ENCODE measurements around the gene WDFY4.

The WDFY4 gene

DNA sequence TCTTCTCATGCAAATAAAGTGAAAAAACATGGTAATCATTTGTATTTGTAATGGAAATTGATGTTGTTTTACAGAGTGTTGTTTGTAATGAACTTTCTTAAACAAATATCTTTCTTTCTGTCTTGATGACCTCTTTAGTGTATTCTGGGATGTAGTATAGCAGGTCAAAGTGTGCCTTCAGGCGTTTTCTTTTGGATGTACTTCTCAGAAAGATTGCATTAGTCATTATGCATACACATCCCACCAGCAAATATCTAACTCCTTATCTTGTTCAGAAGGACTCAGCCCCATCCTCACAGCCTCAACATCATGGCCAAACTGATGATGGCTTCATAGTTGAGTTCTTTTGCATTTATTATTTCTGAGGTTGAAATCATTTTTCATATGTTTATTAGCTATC, 130.3 kb downstream of the WDFY4 start:
- TF ChIP-seq ZNF596 (tag by site-specific recombination; IDR thresholded peaks at IDR 0.05), result no peak
- no peak for TF ChIP-seq ZFP41 (tag by site-specific recombination; IDR thresholded peaks at IDR 0.05; ENCODE audit: borderline replicate concordance)
- no peak for TF ChIP-seq KLF7 (tag by site-specific recombination; IDR thresholded peaks at IDR 0.05; ENCODE audit: borderline replicate concordance)
- no peak for TF ChIP-seq ZNF521 (tag by site-specific recombination; IDR thresholded peaks at IDR 0.05)
- no peak for TF ChIP-seq ZSCAN16 (tag by site-specific recombination; IDR thresholded peaks at IDR 0.05)
- TF ChIP-seq, protein P1, sequence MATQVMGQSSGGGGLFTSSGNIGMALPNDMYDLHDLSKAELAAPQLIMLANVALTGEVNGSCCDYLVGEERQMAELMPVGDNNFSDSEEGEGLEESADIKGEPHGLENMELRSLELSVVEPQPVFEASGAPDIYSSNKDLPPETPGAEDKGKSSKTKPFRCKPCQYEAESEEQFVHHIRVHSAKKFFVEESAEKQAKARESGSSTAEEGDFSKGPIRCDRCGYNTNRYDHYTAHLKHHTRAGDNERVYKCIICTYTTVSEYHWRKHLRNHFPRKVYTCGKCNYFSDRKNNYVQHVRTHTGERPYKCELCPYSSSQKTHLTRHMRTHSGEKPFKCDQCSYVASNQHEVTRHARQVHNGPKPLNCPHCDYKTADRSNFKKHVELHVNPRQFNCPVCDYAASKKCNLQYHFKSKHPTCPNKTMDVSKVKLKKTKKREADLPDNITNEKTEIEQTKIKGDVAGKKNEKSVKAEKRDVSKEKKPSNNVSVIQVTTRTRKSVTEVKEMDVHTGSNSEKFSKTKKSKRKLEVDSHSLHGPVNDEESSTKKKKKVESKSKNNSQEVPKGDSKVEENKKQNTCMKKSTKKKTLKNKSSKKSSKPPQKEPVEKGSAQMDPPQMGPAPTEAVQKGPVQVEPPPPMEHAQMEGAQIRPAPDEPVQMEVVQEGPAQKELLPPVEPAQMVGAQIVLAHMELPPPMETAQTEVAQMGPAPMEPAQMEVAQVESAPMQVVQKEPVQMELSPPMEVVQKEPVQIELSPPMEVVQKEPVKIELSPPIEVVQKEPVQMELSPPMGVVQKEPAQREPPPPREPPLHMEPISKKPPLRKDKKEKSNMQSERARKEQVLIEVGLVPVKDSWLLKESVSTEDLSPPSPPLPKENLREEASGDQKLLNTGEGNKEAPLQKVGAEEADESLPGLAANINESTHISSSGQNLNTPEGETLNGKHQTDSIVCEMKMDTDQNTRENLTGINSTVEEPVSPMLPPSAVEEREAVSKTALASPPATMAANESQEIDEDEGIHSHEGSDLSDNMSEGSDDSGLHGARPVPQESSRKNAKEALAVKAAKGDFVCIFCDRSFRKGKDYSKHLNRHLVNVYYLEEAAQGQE (tag by site-specific recombination; IDR thresholded peaks at IDR 0.05), result no peak
- TF ChIP-seq SALL2 (tag by site-specific recombination; IDR thresholded peaks at IDR 0.05; ENCODE audit: borderline replicate concordance), result no peak
- TF ChIP-seq, protein P2, sequence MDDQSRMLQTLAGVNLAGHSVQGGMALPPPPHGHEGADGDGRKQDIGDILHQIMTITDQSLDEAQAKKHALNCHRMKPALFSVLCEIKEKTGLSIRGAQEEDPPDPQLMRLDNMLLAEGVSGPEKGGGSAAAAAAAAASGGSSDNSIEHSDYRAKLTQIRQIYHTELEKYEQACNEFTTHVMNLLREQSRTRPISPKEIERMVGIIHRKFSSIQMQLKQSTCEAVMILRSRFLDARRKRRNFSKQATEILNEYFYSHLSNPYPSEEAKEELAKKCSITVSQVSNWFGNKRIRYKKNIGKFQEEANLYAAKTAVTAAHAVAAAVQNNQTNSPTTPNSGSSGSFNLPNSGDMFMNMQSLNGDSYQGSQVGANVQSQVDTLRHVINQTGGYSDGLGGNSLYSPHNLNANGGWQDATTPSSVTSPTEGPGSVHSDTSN (CRISPR knock-in tag; IDR thresholded peaks at IDR 0.05), result no peak
- TF ChIP-seq, protein P3, sequence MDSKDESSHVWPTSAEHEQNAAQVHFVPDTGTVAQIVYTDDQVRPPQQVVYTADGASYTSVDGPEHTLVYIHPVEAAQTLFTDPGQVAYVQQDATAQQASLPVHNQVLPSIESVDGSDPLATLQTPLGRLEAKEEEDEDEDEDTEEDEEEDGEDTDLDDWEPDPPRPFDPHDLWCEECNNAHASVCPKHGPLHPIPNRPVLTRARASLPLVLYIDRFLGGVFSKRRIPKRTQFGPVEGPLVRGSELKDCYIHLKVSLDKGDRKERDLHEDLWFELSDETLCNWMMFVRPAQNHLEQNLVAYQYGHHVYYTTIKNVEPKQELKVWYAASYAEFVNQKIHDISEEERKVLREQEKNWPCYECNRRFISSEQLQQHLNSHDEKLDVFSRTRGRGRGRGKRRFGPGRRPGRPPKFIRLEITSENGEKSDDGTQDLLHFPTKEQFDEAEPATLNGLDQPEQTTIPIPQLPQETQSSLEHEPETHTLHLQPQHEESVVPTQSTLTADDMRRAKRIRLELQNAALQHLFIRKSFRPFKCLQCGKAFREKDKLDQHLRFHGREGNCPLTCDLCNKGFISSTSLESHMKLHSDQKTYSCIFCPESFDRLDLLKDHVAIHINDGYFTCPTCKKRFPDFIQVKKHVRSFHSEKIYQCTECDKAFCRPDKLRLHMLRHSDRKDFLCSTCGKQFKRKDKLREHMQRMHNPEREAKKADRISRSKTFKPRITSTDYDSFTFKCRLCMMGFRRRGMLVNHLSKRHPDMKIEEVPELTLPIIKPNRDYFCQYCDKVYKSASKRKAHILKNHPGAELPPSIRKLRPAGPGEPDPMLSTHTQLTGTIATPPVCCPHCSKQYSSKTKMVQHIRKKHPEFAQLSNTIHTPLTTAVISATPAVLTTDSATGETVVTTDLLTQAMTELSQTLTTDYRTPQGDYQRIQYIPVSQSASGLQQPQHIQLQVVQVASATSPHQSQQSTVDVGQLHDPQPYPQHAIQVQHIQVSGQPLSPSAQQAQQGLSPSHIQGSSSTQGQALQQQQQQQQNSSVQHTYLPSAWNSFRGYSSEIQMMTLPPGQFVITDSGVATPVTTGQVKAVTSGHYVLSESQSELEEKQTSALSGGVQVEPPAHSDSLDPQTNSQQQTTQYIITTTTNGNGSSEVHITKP (tag by site-specific recombination; IDR thresholded peaks at IDR 0.05), result no peak
- TF ChIP-seq TCF7L2 (IDR thresholded peaks at IDR 0.05; ENCODE audit: borderline replicate concordance, low read depth, low read length), result no peak
- no peak for TF ChIP-seq SCRT2 (tag by site-specific recombination; IDR thresholded peaks at IDR 0.05)
- TF ChIP-seq ZNF585B (tag by site-specific recombination; IDR thresholded peaks at IDR 0.05), result no peak
- no peak for TF ChIP-seq MEIS1 (CRISPR knock-in tag; IDR thresholded peaks at IDR 0.05; ENCODE audit: borderline replicate concordance)
- TF ChIP-seq ZNF19 (tag by site-specific recombination; IDR thresholded peaks at IDR 0.05; ENCODE audit: low read depth), result no peak
- no peak for TF ChIP-seq SETDB1 (IDR thresholded peaks at IDR 0.05; ENCODE audit: insufficient read length, low read length)
- TF ChIP-seq WT1 (tag by site-specific recombination; IDR thresholded peaks at IDR 0.05), result no peak
- ChIA-PET POLR2A (no interaction called here), CTCF (no interaction called here)
- Histone ChIP-seq H3K27ac (ENCODE audit: extremely low read depth, low read depth, low read length) (no peak overlapping the region), H3K4me1 (ENCODE audit: control insufficient read depth, insufficient read depth, low read length) (peaks cover 4% of the 10 kb centered on the region), H3K36me3 (ENCODE audit: control insufficient read depth in 2 of 2, insufficient read depth in 1 of 2, low read length in 2 of 2) (no peaks in the 10 kb centered on the region), H3K4me3 (ENCODE audit: low read depth, low read length) (no peak overlapping the region), H3K9me3 (ENCODE audit: control insufficient read depth, insufficient read depth, low read depth, low read length) (no peaks in the 10 kb centered on the region)

DNA sequence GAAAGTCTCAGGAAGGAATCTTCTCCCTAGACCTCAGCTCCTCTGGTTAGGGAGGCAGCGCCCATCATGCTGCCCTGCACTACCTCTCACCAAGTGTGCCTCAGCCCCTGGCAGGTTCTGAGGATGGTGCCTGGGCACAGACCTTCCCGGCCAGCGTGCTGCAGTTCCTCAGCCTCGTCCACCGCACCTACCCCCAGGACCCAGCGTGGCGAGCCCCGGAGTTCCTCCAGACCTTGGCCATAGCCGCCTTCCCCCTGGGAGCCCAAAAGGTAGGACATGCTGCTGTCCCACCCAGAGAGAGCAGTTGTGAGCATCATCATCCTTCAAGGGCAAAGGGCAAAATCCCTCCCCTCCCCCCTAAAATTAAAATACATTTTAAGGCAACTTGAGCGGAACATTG, 132.5 kb downstream of the WDFY4 start:
- peaks cover 4% of the 10 kb centered on the region for H3K4me1 ChIP-seq (ENCODE audit: control insufficient read depth, insufficient read depth, low read length)
- CTCF ChIA-PET, result no interaction called here
- H3K27ac ChIP-seq (ENCODE audit: extremely low read depth, low read depth, low read length), result no peak overlapping the region
- POLR2A ChIA-PET, result no interaction called here
- no peak overlapping the region for H3K4me3 ChIP-seq (ENCODE audit: low read depth, low read length)
- H3K9me3 ChIP-seq (ENCODE audit: control insufficient read depth, insufficient read depth, low read depth, low read length), result no peaks in the 10 kb centered on the region
- H3K36me3 ChIP-seq (ENCODE audit: control insufficient read depth in 2 of 2, insufficient read depth in 1 of 2, low read length in 2 of 2), result no peaks in the 10 kb centered on the region
- no peak for TF ChIP-seq SP2 (tag by site-specific recombination; IDR thresholded peaks at IDR 0.05)
- no peak for TF ChIP-seq ZNF623 (tag by site-specific recombination; IDR thresholded peaks at IDR 0.05)
- TF ChIP-seq ZNF174 (tag by site-specific recombination; IDR thresholded peaks at IDR 0.05), result no peak
- TF ChIP-seq ZNF510 (tag by site-specific recombination; IDR thresholded peaks at IDR 0.05; ENCODE audit: insufficient replicate concordance), result no peak
- TF ChIP-seq, protein P4, sequence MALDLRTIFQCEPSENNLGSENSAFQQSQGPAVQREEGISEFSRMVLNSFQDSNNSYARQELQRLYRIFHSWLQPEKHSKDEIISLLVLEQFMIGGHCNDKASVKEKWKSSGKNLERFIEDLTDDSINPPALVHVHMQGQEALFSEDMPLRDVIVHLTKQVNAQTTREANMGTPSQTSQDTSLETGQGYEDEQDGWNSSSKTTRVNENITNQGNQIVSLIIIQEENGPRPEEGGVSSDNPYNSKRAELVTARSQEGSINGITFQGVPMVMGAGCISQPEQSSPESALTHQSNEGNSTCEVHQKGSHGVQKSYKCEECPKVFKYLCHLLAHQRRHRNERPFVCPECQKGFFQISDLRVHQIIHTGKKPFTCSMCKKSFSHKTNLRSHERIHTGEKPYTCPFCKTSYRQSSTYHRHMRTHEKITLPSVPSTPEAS (tag by site-specific recombination; IDR thresholded peaks at IDR 0.05), result no peak
- TF ChIP-seq ZNF292 (tag by site-specific recombination; IDR thresholded peaks at IDR 0.05; ENCODE audit: borderline replicate concordance, low read depth), result no peak
- TF ChIP-seq MZF1 (tag by site-specific recombination; IDR thresholded peaks at IDR 0.05; ENCODE audit: borderline replicate concordance), result no peak
- TF ChIP-seq ZSCAN23 (tag by site-specific recombination; IDR thresholded peaks at IDR 0.05), result no peak
- no peak for TF ChIP-seq ZNF791 (tag by site-specific recombination; IDR thresholded peaks at IDR 0.05)
- no peak for TF ChIP-seq ZNF335 (tag by site-specific recombination; conservative IDR thresholded peaks at IDR 0.05)

Data from HEK293 (cell line).